ENCODE results near the gene IL1B. TPM values are rescaled to one million over a fixed set of nuclear protein-coding genes. Genes with fewer than 3 reads are reported as not detected.

Gene IL1B
- total RNA-seq, 1 donor from 2014 or later, result not detected

DNA sequence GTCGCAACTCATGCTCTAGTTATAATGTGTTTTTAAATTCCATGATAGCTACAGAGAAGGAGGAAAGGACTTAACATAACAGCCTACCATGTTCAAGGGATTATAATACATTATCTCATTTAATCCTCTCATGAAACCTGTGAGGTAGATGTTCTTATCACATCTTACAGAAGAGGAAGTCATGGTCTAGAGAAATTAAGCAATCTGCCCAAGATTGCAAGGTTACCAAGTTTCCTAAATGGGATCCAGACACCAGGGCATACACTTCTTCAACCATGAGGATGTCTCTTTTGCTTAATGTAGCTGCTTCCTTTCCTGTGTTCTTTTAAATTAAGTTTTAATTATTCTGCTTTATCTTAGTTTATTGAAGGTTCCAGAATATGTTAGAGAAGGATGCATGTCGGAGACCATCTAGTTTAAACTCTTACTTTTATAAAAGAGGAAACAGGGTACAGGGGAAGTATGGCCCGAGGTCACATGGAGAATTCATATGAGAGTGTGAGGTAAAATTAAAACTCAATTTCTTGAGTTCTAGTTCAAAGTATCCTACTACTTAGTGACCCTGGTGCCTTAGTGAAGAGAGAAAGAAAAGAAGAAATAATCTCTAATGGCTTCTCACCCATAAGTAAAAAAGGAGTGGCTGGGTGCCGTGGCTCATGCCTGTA lies 48.7 kb downstream of the IL1B start:
- H3K9ac ChIP-seq, result no peak overlapping the region
- H3K79me2 ChIP-seq (ENCODE audit: low read depth), result no peaks in the 10 kb centered on the region
- H4K20me1 ChIP-seq (ENCODE audit: low read depth), result no peaks in the 10 kb centered on the region
- peaks cover 31% of the 10 kb centered on the region for H3K4me1 ChIP-seq
- H3K27me3 Mint-ChIP-seq (ENCODE audit: insufficient read depth, low read depth), result peaks cover 2% of the 10 kb centered on the region
- H3K36me3 Mint-ChIP-seq, result no peaks in the 10 kb centered on the region
- no peaks in the 10 kb centered on the region for H3K36me3 ChIP-seq
- DNase-seq (ENCODE audit: low spot score), result no peak
- H3K4me1 Mint-ChIP-seq, result peaks cover 10% of the 10 kb centered on the region
- H3K4me3 ChIP-seq, result no peak overlapping the region
- no peaks in the 10 kb centered on the region for H3K27me3 ChIP-seq
- no peak overlapping the region for H3K4me2 ChIP-seq
- H2AFZ ChIP-seq (replicated peaks), result no peak overlapping the region
- H3K9me3 Mint-ChIP-seq, result no peaks in the 10 kb centered on the region
- no peaks in the 10 kb centered on the region for H3K9me3 ChIP-seq (ENCODE audit: low read depth)
- no peak overlapping the region for H3K27ac ChIP-seq
- H3K27ac Mint-ChIP-seq, result no peak overlapping the region
- H3F3A ChIP-seq (ENCODE audit: low read depth), result peaks cover 5% of the 10 kb centered on the region
- no peak overlapping the region for H3K4me3 Mint-ChIP-seq
- TF ChIP-seq EZH2phosphoT487 (IDR thresholded peaks at IDR 0.05), result no peak

DNA sequence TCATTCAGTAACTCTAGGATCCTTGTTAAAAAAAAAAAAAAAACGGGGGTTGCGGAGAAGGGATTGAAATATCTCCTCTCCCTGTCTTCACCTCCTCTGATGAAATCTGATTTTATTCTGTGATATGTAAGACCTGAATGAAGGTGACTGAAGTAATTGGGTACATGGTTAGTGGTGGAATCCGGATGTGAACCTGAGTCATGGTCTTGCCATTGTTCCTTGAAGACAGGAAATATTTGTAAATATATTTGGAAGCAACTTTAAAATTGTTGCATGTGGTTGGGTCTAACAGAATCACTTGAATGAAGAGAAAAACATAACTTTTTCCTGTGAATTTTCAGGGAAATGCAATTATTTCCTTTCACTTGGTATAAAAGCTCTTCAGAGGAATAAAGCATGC lies 49.3 kb downstream of the IL1B start:
- H3K9me3 Mint-ChIP-seq, result no peaks in the 10 kb centered on the region
- Histone ChIP-seq H3K36me3 (no peaks in the 10 kb centered on the region), H3K4me1 (peaks cover 31% of the 10 kb centered on the region), H3F3A (ENCODE audit: low read depth) (peaks cover 5% of the 10 kb centered on the region), H3K9ac (no peak overlapping the region), H3K4me3 (no peak overlapping the region), H2AFZ (replicated peaks) (no peak overlapping the region), H3K79me2 (ENCODE audit: low read depth) (no peaks in the 10 kb centered on the region), H4K20me1 (ENCODE audit: low read depth) (no peaks in the 10 kb centered on the region), H3K27me3 (no peaks in the 10 kb centered on the region), H3K4me2 (no peak overlapping the region), H3K27ac (no peak overlapping the region), H3K9me3 (ENCODE audit: low read depth) (no peaks in the 10 kb centered on the region)
- no peaks in the 10 kb centered on the region for H3K36me3 Mint-ChIP-seq
- H3K27me3 Mint-ChIP-seq (ENCODE audit: insufficient read depth, low read depth), result peaks cover 2% of the 10 kb centered on the region
- H3K4me3 Mint-ChIP-seq, result no peak overlapping the region
- DNase-seq (ENCODE audit: low spot score), result no peak
- peaks cover 10% of the 10 kb centered on the region for H3K4me1 Mint-ChIP-seq
- no peak overlapping the region for H3K27ac Mint-ChIP-seq
- TF ChIP-seq, protein P1, sequence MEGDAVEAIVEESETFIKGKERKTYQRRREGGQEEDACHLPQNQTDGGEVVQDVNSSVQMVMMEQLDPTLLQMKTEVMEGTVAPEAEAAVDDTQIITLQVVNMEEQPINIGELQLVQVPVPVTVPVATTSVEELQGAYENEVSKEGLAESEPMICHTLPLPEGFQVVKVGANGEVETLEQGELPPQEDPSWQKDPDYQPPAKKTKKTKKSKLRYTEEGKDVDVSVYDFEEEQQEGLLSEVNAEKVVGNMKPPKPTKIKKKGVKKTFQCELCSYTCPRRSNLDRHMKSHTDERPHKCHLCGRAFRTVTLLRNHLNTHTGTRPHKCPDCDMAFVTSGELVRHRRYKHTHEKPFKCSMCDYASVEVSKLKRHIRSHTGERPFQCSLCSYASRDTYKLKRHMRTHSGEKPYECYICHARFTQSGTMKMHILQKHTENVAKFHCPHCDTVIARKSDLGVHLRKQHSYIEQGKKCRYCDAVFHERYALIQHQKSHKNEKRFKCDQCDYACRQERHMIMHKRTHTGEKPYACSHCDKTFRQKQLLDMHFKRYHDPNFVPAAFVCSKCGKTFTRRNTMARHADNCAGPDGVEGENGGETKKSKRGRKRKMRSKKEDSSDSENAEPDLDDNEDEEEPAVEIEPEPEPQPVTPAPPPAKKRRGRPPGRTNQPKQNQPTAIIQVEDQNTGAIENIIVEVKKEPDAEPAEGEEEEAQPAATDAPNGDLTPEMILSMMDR (IDR thresholded peaks at IDR 0.05), result no peak
- TF ChIP-seq EZH2phosphoT487 (IDR thresholded peaks at IDR 0.05) (no peak), EZH2 (IDR thresholded peaks at IDR 0.05) (no peak)

DNA sequence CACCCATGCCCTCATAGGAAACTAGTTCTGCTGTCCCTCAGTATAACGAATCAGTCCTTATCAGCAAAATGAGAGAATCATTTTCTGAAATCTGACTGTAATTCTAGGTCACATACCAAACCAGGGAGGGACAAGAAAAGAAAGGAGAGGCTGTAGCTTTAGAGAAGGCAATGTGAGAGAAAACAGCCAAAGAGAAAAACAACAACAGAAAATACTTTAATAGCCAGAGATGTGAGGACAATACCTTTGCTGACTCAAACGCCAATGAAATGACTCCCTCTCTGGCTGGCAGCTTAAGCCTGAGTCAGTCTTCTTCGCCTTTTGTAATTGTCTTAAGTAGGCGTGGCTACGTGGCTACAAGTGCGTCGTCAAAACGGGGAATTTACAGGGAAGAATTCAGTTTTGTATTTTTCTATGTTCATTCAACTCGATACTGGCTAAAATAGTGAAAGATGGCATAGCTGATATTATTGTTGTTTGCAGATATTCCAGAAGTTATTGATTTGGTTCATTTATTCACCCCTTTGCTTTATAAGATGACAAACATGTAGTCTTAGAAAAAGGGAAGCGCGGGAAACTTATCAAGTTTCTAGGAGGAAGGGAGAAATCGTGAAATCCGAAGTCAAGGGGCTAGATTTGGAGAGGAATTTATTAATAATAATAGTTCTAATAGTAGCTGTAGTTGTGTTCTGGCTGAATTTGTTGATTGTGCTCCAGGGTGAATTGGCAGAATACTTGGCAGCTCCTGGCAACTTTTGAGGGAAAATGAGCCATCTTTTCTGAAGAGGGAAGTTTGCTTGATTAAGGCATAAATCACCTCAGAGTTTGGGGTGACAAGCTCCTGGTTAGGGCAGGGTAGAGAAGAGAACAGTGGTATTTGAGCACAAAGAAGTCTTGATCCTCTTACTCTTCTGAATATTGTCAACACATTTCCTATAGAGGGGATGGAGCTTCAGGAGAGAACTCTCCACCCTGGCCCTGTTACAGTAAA lies 52.1 kb downstream of the IL1B start, which contains the start of gene IL1A:
Gene IL1A, minus strand, starts transcription at position 295 of the 991 bp plus-strand sequence. CDS start 723 bp downstream, outside the sequence.
- Histone ChIP-seq H3K27me3 (no peaks in the 10 kb centered on the region), H3K79me2 (ENCODE audit: low read depth) (no peaks in the 10 kb centered on the region), H3K4me3 (peak within 1 kb of the TSS; percentile 36), H2AFZ (replicated peaks) (peak within 1 kb of the TSS; percentile 86), H3K4me1 (peaks cover 31% of the 10 kb centered on the region), H3K4me2 (peak within 1 kb of the TSS; percentile 74), H3K27ac (no peak within 1 kb of the TSS), H3K36me3 (no peaks in the 10 kb centered on the region), H4K20me1 (ENCODE audit: low read depth) (no peaks in the 10 kb centered on the region), H3K9ac (no peak within 1 kb of the TSS), H3F3A (ENCODE audit: low read depth) (peaks cover 5% of the 10 kb centered on the region), H3K9me3 (ENCODE audit: low read depth) (no peaks in the 10 kb centered on the region)
- Mint-ChIP-seq H3K9me3 (no peaks in the 10 kb centered on the region), H3K4me1 (peaks cover 10% of the 10 kb centered on the region), H3K36me3 (no peaks in the 10 kb centered on the region), H3K27ac (no peak within 1 kb of the TSS), H3K4me3 (peak within 1 kb of the TSS; percentile 42), H3K27me3 (ENCODE audit: insufficient read depth, low read depth) (peaks cover 2% of the 10 kb centered on the region)
- TF ChIP-seq, protein P1 (IDR thresholded peaks at IDR 0.05), result no peak
- TF ChIP-seq EZH2phosphoT487 (IDR thresholded peaks at IDR 0.05), result no peak
- no peak for TF ChIP-seq EZH2 (IDR thresholded peaks at IDR 0.05)
- DNase-seq (ENCODE audit: low spot score), result peak; percentile 86

Data from neural progenitor cell (in vitro differentiated cells).